MM.1S (cell line): ENCODE results near the gene SSX4B.
"Not testable (repeated sequence)": the region's sequence is repeated elsewhere in the genome, so short reads cannot be mapped to it uniquely, and the experiment has no call there.

Experiments
- DNase-seq: peaks from one replicate; pipeline ENCODE4 v3.0.0-alpha.2; 2015
- H2AFZ ChIP-seq: fragments of 300-600 bp; sonication (generic); 2 replicates; pipeline ENCODE4 v1.6.0; 2016; ENCODE audit warnings: antibody characterized with exemption, low read length
- H3F3A ChIP-seq: fragments of 300-600 bp; sonication (generic); 2 replicates; pipeline ENCODE4 v1.6.1; 2016; ENCODE audit warnings: mild to moderate bottlenecking, antibody characterized with exemption, low read length, moderate library complexity, mixed read lengths; ENCODE audit not compliant: insufficient read depth
- H3K27ac ChIP-seq: fragments of 300-600 bp; sonication (generic); 2 replicates; pipeline ENCODE4 v1.5.1; 2016; ENCODE audit warnings: mild to moderate bottlenecking, low read length
- H3K27me3 ChIP-seq: fragments of 300-600 bp; sonication (generic); replicated peaks from 2 replicates; pipeline ENCODE4 v1.6.0; 2016; ENCODE audit warnings: low read length; ENCODE audit not compliant: insufficient read depth
- H3K36me3 ChIP-seq: fragments of 300-600 bp; sonication (generic); replicated peaks from 2 replicates; pipeline ENCODE4 v1.6.1; 2016; ENCODE audit warnings: mild to moderate bottlenecking, low read length, mixed read lengths; ENCODE audit not compliant: insufficient read depth
- H3K4me1 ChIP-seq: fragments of 300-600 bp; sonication (generic); 2 replicates; pipeline ENCODE4 v1.6.1; 2016; ENCODE audit warnings: low read length, mixed read lengths
- H3K4me2 ChIP-seq: fragments of 300-600 bp; sonication (generic); 2 replicates; pipeline ENCODE4 v1.6.0; 2016; ENCODE audit warnings: low read depth, low read length
- H3K4me3 ChIP-seq: fragments of 300-600 bp; sonication (generic); 2 replicates; pipeline ENCODE4 v1.5.1; 2016; ENCODE audit warnings: low read length, mixed read lengths
- H3K79me2 ChIP-seq: fragments of 300-600 bp; sonication (generic); 2 replicates; pipeline ENCODE4 v1.6.1; 2016; ENCODE audit warnings: mixed run types, low read length, mixed read lengths
- H3K9ac ChIP-seq: fragments of 300-600 bp; sonication (generic); 2 replicates; pipeline ENCODE4 v1.6.1; 2016; ENCODE audit warnings: low read length, mixed read lengths
- H3K9me2 ChIP-seq: fragments of 300-600 bp; sonication (generic); replicated peaks from 2 replicates; pipeline ENCODE4 v1.6.1; 2016; ENCODE audit warnings: mild to moderate bottlenecking, low read length, mixed read lengths; ENCODE audit not compliant: insufficient read depth
- H3K9me3 ChIP-seq: fragments of 300-600 bp; sonication (generic); replicated peaks from 2 replicates; pipeline ENCODE4 v1.6.1; 2016; ENCODE audit warnings: mild to moderate bottlenecking, low read length, mixed read lengths; ENCODE audit not compliant: insufficient read depth
- H4K20me1 ChIP-seq: fragments of 300-600 bp; sonication (generic); 2 replicates; pipeline ENCODE4 v1.6.1; 2016; ENCODE audit warnings: mild to moderate bottlenecking, low read length, moderate library complexity, mixed read lengths; ENCODE audit not compliant: insufficient read depth
- EZH2 ChIP-seq: fragments of 300-600 bp; sonication (generic); optimal IDR thresholded peaks from 2 replicates; pipeline ENCODE3; 2017; ENCODE audit warnings: low read depth, mild to moderate bottlenecking, antibody characterized with exemption, low read length, mixed read lengths
- EZH2phosphoT487 ChIP-seq: fragments of 300-600 bp; sonication (generic); IDR thresholded peaks from 2 replicates; pipeline ENCODE4 v1.6.1; 2018; ENCODE audit warnings: antibody characterized with exemption, low read length
- TF ChIP-seq, protein P1 (sequence below): fragments of 300-600 bp; sonication (generic); IDR thresholded peaks from 2 replicates; pipeline ENCODE4 v1.5.1; 2016; ENCODE audit warnings: antibody characterized with exemption, low read length, mixed read lengths

The SSX4B gene

DNA sequence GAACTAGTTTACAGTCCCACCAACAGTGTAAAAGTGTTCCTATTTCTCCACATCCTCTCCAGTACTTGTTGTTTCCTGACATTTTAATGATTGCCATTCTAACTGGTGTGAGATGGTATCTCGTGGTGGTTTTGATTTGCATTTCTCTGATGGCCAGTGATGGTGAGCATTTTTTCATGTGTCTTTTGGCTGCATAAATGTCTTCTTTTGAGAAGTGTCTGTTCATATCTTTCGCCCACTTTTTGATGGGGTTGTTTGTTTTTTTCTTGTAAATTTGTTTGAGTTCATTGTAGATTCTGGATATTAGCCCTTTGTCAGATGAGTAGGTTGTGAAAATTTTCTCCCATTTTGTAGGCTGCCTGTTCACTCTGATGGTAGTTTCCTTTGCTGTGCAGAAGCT is 14.8 kb downstream of the SSX4B start:
- H3K9me2 ChIP-seq, H3F3A ChIP-seq: not testable (repeated sequence)

DNA sequence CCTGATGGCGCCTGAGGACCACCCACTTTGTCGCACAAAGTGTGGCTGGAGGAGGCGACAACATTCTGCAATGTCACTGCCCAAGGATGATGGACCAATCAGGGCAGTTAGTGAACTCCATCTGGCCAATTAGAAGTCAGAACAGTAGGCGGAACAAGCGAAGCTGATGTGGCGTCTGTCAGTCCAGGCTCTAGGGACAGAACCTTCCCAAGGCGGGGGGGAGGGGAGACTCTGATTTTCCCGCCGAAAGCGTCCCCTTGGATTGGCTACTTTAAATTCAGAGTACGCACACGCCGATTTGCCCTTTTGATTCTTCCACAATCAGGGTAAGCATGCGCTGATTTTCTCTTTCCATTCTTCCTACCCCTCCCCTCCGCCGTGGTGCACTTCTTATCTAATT is 28.5 kb downstream of the SSX4B start, which contains the start of gene SSX4:
SSX4 (plus strand) TSS at position 301 of the 400 bp plus-strand sequence. CDS start 515 bp downstream, outside the sequence.
- not testable (repeated sequence) for H3K27ac ChIP-seq, H3K36me3 ChIP-seq, H3K4me2 ChIP-seq, H3K9me2 ChIP-seq, H3K9me3 ChIP-seq, H3F3A ChIP-seq, H3K4me3 ChIP-seq, H3K9ac ChIP-seq, H4K20me1 ChIP-seq, H3K4me1 ChIP-seq, DNase-seq, H3K79me2 ChIP-seq, H2AFZ ChIP-seq, H3K27me3 ChIP-seq

More for the DNA sequence above, 14.8 kb downstream of the SSX4B start:
- H3K9me3 ChIP-seq, H2AFZ ChIP-seq, H3K4me3 ChIP-seq, H3K36me3 ChIP-seq, H3K4me1 ChIP-seq, H3K79me2 ChIP-seq, H3K27ac ChIP-seq, H4K20me1 ChIP-seq, DNase-seq, H3K9ac ChIP-seq, H3K4me2 ChIP-seq, H3K27me3 ChIP-seq: not testable (repeated sequence)

DNA sequence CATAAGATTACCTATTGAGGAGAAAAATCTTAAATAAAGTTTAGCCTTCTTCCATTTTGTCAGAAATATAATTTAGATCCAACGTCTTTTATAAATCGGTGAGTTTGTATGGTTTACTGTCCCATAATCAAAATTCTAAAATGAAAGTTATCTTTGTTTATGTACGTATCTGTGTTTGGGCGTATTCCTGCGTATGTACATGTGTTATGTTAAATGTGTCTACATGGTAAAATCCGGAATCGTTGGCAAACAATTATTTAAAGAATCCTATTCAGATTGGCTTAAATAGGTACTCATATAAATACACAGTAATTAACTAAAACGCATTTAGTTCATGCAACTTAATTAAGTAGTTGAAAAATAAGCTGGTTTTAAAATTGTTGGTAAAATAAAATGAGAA is 41.4 kb downstream of the SSX4B start:
- not testable (repeated sequence) for H3K9me2 ChIP-seq, H2AFZ ChIP-seq, H3K9ac ChIP-seq, H3F3A ChIP-seq, H3K27ac ChIP-seq, H3K79me2 ChIP-seq, H3K9me3 ChIP-seq, DNase-seq, H3K36me3 ChIP-seq, H3K4me3 ChIP-seq, H3K27me3 ChIP-seq, H4K20me1 ChIP-seq, H3K4me1 ChIP-seq, H3K4me2 ChIP-seq

GRCh38 chrX:48367717-48368408 is 43.9 kb downstream of the SSX4B start:
- not testable (repeated sequence) for H3K4me2 ChIP-seq, H3F3A ChIP-seq, H3K9ac ChIP-seq, DNase-seq, H3K4me1 ChIP-seq, H3K27ac ChIP-seq, H2AFZ ChIP-seq, H3K27me3 ChIP-seq, H3K4me3 ChIP-seq, H3K79me2 ChIP-seq, H3K36me3 ChIP-seq, H3K9me3 ChIP-seq, H3K9me2 ChIP-seq, H4K20me1 ChIP-seq

- not testable (repeated sequence) for H4K20me1 ChIP-seq, H3K4me2 ChIP-seq, H3F3A ChIP-seq, H3K9me3 ChIP-seq, H3K36me3 ChIP-seq, H3K27ac ChIP-seq, H3K27me3 ChIP-seq, H3K9ac ChIP-seq, H3K9me2 ChIP-seq, H3K4me1 ChIP-seq, H3K79me2 ChIP-seq, H2AFZ ChIP-seq, H3K4me3 ChIP-seq, DNase-seq
Measured at GRCh38 chrX:48359281-48359680, 52.5 kb downstream of the SSX4B start.

- no peak overlapping the region for H3K4me3 ChIP-seq
- H3K9me2 ChIP-seq = no peaks in the 10 kb centered on the region
- TF ChIP-seq, protein P1, sequence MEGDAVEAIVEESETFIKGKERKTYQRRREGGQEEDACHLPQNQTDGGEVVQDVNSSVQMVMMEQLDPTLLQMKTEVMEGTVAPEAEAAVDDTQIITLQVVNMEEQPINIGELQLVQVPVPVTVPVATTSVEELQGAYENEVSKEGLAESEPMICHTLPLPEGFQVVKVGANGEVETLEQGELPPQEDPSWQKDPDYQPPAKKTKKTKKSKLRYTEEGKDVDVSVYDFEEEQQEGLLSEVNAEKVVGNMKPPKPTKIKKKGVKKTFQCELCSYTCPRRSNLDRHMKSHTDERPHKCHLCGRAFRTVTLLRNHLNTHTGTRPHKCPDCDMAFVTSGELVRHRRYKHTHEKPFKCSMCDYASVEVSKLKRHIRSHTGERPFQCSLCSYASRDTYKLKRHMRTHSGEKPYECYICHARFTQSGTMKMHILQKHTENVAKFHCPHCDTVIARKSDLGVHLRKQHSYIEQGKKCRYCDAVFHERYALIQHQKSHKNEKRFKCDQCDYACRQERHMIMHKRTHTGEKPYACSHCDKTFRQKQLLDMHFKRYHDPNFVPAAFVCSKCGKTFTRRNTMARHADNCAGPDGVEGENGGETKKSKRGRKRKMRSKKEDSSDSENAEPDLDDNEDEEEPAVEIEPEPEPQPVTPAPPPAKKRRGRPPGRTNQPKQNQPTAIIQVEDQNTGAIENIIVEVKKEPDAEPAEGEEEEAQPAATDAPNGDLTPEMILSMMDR = no peak
- TF ChIP-seq EZH2 = no peak
- TF ChIP-seq EZH2phosphoT487 = no peak
- no peaks in the 10 kb centered on the region for H3K27me3 ChIP-seq
- H2AFZ ChIP-seq = no peak overlapping the region
- H3F3A ChIP-seq = no peaks in the 10 kb centered on the region
- H3K4me2 ChIP-seq = peak overlapping the region; percentile 29; the same call in 1 of the 2 replicates
- H3K27ac ChIP-seq = peak overlapping the region; percentile 34; the same call in 1 of the 2 replicates
- no peak overlapping the region for H3K9ac ChIP-seq
- no peaks in the 10 kb centered on the region for H3K4me1 ChIP-seq
- H4K20me1 ChIP-seq = no peaks in the 10 kb centered on the region
- no peaks in the 10 kb centered on the region for H3K9me3 ChIP-seq
- peak; percentile 77 for DNase-seq
- H3K36me3 ChIP-seq = no peaks in the 10 kb centered on the region
- H3K79me2 ChIP-seq = no peaks in the 10 kb centered on the region
Measured at GRCh38 chrX:48357681-48358080, 54.1 kb downstream of the SSX4B start.

DNA sequence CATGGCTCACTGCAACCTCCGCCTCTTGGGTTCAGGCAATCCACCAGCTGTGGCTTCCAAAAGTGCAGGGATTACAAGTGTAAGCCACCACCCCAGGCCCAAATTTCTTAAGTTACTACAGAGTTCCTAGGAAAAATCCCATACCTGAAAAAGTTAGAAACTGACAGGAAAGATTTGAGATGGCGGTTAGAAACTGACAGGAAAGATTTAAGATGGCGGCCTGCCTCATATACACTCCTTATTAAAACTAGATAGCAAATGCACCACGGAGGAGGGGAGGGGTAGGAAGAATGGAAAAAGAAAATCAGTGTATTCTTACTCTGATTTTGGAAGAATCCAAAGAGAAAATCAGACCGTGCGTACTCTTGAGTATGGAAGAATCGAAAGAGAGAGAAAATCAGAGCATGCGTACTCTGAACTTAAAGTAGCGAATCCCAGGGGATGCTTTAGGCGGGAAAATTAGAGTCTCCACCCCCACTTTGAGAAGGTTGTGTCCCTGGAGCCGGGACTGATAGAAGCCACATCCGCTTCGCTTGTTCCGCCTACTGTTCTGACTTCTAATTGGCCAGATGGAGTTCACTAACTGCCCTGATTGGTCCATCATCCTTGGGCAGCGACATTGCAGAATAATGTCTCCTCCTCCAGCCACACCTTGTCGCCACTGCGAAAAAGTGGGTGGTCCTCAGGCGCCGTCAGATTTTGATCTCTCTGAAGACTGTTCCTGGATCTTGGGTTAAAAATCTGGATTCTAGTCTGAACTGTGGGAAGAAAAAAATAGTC is 55.3 kb downstream of the SSX4B start, which contains the start of gene SSX3:
SSX3 (minus strand) TSS at position 389 of the 780 bp plus-strand sequence. CDS start 1,454 bp downstream, outside the sequence.
- not testable (repeated sequence) for H2AFZ ChIP-seq
- peak within 1 kb of the TSS; percentile 34; the same call in 1 of the 2 replicates for H3K27ac ChIP-seq

More for the DNA sequence above, 55.3 kb downstream of the SSX4B start, which contains the start of gene SSX3:
- H3K79me2 ChIP-seq, H3K4me3 ChIP-seq, DNase-seq, H3F3A ChIP-seq, H3K9ac ChIP-seq, H3K9me3 ChIP-seq, H4K20me1 ChIP-seq, H3K9me2 ChIP-seq, H3K4me1 ChIP-seq, H3K36me3 ChIP-seq, H3K27me3 ChIP-seq: not testable (repeated sequence)
- H3K4me2 ChIP-seq = peak within 1 kb of the TSS; percentile 29; the same call in 1 of the 2 replicates
